Measurements from ENCODE around the gene NCKAP5L.

The NCKAP5L gene

DNA sequence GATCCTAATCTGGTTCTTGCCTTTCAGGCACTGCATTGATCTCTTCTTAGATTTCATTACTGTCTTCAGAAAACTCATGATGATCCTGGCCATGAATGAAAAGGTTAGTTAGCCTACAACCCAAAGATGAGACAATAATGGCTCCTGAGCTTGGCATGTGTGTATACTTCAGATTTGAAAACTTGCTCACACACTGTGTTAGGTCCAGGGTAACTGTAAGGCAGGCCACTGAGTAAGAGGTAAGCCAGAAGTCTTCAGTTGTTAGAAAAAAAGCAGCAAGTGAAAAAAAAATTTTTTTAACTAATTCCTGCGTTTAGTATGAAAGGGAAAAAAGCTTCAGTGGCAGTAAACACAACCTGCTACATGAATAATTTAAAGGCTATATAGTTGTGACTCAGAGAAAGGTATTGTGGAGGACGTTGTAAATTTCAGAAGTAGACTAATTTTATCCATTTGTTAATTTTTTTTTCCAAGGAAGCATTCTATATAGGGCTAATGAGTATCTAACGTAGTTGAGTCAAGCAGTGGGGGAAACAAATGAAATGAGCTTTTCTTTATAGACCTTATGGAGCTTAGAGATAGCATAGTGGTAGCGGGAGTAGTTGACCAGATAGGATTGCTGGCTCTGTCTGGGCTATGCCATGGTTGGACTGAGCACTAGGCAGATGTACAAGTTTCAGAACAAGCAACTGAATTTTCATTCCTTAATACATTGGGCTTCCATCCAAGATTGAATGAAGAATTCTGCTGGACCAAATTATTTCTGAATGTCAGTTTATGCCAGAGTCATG, 66.3 kb downstream of the NCKAP5L start:
- DNase-seq (ENCODE audit: low read depth), result no peak
- no peak overlapping the region for H3K4me3 ChIP-seq (ENCODE audit: low read depth, low read length)
- TF ChIP-seq MYC (IDR thresholded peaks at IDR 0.05; ENCODE audit: low read depth, low read length) (no peak), POLR2A (IDR thresholded peaks at IDR 0.05; ENCODE audit: extremely low read depth, insufficient read length) (no peak)
- TF ChIP-seq, protein P1, sequence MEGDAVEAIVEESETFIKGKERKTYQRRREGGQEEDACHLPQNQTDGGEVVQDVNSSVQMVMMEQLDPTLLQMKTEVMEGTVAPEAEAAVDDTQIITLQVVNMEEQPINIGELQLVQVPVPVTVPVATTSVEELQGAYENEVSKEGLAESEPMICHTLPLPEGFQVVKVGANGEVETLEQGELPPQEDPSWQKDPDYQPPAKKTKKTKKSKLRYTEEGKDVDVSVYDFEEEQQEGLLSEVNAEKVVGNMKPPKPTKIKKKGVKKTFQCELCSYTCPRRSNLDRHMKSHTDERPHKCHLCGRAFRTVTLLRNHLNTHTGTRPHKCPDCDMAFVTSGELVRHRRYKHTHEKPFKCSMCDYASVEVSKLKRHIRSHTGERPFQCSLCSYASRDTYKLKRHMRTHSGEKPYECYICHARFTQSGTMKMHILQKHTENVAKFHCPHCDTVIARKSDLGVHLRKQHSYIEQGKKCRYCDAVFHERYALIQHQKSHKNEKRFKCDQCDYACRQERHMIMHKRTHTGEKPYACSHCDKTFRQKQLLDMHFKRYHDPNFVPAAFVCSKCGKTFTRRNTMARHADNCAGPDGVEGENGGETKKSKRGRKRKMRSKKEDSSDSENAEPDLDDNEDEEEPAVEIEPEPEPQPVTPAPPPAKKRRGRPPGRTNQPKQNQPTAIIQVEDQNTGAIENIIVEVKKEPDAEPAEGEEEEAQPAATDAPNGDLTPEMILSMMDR (IDR thresholded peaks at IDR 0.05; ENCODE audit: low read depth, low read length), result no peak
- TF ChIP-seq, protein P2, sequence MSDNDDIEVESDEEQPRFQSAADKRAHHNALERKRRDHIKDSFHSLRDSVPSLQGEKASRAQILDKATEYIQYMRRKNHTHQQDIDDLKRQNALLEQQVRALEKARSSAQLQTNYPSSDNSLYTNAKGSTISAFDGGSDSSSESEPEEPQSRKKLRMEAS (IDR thresholded peaks at IDR 0.05; ENCODE audit: low read depth, low read length), result no peak

DNA sequence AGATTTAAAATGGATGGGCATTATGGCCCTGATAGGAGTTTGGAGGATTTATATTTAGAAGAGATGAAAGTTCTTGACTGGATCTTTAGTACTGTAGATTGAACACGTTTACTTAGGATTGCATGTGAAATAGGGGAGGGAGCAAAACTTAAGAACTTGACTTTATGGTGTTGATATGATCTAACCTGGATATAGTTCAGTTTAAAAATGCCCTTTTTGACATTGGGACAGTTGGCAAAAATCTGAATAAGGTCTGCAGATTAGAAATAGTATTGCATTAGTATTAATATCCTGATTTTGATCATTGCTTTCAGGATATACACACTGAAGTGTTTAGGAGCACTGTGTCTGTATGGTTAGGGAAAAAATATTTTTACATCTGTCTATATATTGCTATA, 77.2 kb downstream of the NCKAP5L start:
- TF ChIP-seq, protein P1 (IDR thresholded peaks at IDR 0.05; ENCODE audit: low read depth, low read length), result no peak
- TF ChIP-seq POLR2A (IDR thresholded peaks at IDR 0.05; ENCODE audit: extremely low read depth, insufficient read length) (no peak), MYC (IDR thresholded peaks at IDR 0.05; ENCODE audit: low read depth, low read length) (no peak)
- TF ChIP-seq, protein P2 (IDR thresholded peaks at IDR 0.05; ENCODE audit: low read depth, low read length), result no peak
- no peak for DNase-seq (ENCODE audit: low read depth)
- no peak overlapping the region for H3K4me3 ChIP-seq (ENCODE audit: low read depth, low read length)

DNA sequence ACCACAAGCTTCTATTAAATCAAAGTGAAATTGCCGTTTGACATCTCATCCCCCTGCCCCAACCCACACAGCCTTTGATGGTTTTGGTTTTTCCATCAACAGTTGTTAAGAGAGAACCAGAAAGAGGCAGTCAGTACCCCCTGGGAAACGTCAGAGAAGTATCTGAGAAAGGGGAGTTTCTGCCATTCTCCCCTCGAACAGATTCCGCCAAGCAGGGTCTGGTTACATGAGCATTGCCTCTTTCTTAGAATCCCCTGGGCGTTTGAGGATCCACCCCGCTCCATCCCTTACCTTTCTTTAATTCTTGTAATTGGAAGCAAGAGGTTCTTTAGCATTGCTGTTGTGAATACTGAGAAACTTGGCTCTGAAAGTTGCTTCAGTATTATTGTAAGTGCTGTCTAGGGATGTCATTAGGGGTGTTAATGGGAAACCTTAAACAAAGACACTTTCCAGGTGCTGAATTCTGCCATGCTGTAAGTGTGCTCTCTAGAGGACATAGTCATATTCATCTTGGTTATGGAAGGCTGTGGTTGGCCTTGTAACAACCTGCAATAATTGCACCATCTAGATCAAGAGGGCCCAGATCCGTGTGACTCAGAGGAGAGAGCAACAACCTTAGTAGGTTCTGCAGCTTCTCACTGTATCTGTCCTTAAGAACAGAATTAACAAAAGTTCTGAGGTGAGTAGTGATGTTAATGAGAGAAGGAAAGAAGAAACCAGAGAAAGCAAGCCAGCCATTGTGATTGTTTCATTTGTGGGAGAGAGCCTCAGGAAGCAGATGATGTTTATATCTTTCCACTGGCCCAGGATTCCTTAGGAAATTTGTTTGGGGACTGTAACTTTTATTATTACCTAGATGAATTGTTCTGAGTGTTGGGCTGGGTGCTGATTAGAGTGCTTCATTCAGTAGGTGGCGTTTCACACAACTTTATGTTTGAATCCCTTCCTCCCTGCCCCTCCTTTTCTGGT, 77.9 kb downstream of the NCKAP5L start:
- peak; percentile 86 for DNase-seq (ENCODE audit: low read depth)
- no peak for TF ChIP-seq POLR2A (IDR thresholded peaks at IDR 0.05; ENCODE audit: extremely low read depth, insufficient read length)
- TF ChIP-seq MYC (IDR thresholded peaks at IDR 0.05; ENCODE audit: low read depth, low read length), result 0 out of 2 replicates have a peak, but pooled peaks have one; percentile 13
- TF ChIP-seq, protein P2 (IDR thresholded peaks at IDR 0.05; ENCODE audit: low read depth, low read length), result peak; percentile 29; the same call in 1 of the 2 replicates
- peak overlapping the region; percentile 1 for H3K4me3 ChIP-seq (ENCODE audit: low read depth, low read length)

DNA sequence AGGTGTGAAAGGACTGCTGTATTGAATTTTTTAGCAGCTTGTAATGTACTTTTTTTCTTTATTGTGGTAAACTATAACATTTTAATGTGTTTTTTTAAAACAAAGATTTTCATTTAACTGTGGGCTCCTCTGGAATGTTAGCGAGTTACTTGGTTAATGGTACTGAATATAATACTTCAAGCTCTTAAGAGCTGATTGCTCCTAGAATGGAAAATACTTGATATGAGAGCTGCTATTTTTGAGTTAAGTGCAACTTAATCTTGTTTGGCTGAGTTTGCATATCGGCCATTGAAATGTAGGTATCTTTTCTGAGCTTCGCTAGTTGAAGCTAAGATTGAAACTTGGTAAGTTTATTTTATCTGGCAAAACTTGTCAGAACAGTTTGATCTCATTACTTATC, 79.4 kb downstream of the NCKAP5L start:
- no peak for DNase-seq (ENCODE audit: low read depth)
- no peak overlapping the region for H3K4me3 ChIP-seq (ENCODE audit: low read depth, low read length)
- no peak for TF ChIP-seq MYC (IDR thresholded peaks at IDR 0.05; ENCODE audit: low read depth, low read length)
- TF ChIP-seq, protein P2 (IDR thresholded peaks at IDR 0.05; ENCODE audit: low read depth, low read length), result no peak
- TF ChIP-seq POLR2A (IDR thresholded peaks at IDR 0.05; ENCODE audit: extremely low read depth, insufficient read length), result no peak
- TF ChIP-seq, protein P1 (IDR thresholded peaks at IDR 0.05; ENCODE audit: low read depth, low read length), result no peak

DNA sequence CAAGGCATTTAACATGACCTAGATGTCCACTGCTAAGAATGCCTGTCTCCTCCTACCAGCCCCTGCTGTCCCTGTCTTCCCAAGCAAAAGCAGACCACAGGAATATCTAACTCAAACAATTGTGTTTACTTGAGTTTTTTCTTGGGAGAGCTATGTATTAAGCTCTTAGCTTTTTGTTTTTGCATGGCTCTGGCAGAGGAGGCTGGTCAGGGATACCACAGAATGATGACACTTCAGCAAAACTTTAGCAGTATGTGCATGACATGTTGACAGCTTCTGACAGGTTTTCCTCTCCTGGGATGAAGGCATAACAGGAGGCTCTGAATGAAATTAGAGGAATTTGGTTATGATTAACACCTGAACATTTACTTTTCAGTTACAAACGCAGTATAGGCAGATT, 79.9 kb downstream of the NCKAP5L start:
- TF ChIP-seq, protein P1 (IDR thresholded peaks at IDR 0.05; ENCODE audit: low read depth, low read length), result no peak
- TF ChIP-seq, protein P2 (IDR thresholded peaks at IDR 0.05; ENCODE audit: low read depth, low read length), result no peak
- TF ChIP-seq POLR2A (IDR thresholded peaks at IDR 0.05; ENCODE audit: extremely low read depth, insufficient read length), result no peak
- TF ChIP-seq MYC (IDR thresholded peaks at IDR 0.05; ENCODE audit: low read depth, low read length), result no peak
- no peak for DNase-seq (ENCODE audit: low read depth)
- no peak overlapping the region for H3K4me3 ChIP-seq (ENCODE audit: low read depth, low read length)

Measured in NB4 (cell line).